ENCODE data around the gene KDSR.

KDSR gene

DNA sequence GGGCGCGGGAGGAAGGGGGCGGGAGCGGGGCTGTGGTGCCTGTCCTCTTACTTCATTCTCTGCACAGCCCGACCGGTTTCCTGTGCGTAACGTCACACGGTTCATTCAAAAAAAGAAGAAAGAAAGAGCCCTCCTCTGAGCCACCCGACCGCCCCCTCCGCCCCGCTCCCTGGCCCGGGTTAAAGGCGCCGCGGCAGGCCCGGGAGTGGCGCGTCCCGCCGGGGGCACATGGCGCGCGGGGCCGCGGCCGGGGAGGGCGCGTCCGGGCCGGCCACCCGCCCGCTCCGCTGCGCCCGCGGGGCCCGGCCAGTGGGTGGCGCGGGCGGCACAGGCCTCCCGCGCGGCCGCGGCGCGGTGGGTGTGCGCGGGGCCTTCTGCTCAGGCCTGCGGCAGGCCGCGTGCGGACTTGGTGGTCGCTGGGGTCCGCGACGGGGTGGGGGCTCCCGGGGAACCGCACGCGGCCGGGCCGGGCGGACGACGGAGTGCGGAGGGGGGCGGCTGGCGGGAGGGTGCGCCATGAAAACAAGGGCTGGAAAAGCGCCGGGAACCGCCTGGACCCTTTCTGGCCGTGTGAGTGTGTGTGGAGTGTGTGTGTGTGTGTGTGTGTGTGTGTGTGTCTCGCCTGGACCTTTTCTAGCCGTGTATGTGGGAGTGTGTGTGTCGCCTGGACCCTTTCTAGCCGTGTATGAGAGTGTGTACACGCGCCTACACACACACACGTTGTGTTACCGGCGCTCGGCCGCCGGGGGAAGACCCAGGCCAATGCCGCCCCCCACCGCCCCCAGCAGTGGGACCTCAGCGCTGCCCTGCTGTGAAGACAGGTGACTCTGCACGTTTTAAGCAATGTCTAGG, 46.7 kb downstream of the KDSR start:
- DNase-seq, result peak; percentile 92

DNA sequence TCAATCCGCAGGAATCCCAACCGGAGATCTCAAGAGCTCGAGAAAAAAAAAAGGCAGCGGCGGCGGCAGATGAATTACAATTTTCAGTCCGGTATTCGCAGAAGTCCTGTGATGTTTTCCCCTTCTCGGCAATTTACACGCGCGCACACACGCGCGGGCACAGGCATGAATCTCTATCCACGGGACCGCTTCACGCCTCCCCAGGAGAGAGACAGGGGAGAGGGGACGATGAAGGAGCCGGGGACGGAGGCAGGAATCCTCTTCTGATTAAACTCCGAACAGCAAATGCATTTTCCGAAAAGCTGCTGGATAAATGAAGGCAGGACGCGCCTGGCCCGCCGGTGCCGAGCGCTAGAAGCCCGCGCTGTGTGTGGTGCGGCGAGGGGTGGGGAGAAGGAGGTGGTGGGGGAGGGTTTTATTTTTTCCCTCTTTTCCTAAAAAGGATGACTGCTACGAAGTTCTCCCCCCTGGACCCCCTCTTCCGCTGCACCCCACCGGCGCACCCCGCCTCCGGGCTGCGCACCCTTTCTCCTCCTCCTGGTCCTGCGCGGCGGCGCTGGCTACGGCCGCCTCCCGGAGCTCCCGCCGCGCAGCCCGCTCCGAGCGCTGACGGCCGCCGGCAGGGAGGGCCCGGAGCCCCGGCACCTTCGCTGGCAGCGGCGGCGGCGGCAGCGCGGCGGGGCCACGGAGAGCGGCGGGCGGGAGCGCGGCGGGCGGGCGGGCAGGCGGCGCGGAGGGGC, 47.5 kb downstream of the KDSR start, which contains the start of gene BCL2:
BCL2 (minus strand) TSS at position 387 of the 740 bp plus-strand sequence.
- DNase-seq, result peak; percentile 82

DNA sequence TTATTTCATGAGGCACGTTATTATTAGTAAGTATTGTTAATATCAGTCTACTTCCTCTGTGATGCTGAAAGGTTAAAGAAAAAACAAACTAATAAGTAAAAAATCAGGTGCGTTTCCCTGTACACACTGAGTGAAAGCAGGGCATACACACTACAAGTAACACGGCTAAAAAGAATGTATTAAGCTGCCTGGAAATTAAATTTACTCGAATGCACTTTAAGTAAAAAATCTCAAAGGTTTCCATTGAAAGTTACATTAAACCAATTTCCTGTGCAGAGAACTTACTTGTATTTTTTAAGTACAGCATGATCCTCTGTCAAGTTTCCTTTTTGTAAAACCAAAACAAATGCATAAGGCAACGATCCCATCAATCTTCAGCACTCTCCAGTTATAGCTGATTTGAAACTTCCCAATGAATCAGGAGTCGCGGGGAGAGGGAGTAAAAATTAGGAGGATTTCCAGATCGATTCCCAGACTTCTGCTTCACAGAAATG, 48.1 kb downstream of the KDSR start:
- DNase-seq, result no peak

DNA sequence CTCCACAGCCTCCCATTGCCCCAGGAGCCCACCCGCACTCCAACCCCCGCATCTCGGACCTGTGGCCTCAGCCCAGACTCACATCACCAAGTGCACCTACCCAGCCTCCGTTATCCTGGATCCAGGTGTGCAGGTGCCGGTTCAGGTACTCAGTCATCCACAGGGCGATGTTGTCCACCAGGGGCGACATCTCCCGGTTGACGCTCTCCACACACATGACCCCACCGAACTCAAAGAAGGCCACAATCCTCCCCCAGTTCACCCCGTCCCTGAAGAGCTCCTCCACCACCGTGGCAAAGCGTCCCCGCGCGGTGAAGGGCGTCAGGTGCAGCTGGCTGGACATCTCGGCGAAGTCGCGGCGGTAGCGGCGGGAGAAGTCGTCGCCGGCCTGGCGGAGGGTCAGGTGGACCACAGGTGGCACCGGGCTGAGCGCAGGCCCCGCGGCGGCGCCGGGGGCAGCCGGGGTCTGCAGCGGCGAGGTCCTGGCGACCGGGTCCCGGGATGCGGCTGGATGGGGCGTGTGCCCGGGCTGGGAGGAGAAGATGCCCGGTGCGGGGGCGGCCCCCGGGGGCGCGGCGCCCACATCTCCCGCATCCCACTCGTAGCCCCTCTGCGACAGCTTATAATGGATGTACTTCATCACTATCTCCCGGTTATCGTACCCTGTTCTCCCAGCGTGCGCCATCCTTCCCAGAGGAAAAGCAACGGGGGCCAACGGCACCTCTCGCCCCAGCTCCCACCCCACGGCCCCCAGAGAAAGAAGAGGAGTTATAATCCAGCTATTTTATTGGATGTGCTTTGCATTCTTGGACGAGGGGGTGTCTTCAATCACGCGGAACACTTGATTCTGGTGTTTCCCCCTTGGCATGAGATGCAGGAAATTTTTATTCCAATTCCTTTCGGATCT, 48.8 kb downstream of the KDSR start:
- peak; percentile 65 for DNase-seq

DNA sequence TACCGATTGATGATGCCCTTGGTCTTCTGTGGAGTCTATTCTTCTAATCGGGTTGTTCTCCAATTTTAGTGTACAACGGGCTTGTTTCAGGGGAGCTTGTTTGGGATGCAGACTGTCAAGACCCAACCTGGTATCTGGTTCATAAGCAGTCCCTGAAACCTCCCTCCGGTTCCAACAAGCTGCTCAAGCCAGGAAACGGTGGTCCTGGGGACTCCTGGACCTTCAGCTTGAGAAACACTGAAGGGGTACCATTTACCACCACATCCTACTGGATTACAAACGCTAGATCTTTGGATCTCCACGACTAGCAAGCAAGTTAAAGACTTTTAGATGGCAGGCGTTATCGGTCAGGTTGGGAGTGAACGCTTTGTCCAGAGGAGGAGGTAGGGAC, 49.5 kb downstream of the KDSR start:
- no peak for DNase-seq

DNA sequence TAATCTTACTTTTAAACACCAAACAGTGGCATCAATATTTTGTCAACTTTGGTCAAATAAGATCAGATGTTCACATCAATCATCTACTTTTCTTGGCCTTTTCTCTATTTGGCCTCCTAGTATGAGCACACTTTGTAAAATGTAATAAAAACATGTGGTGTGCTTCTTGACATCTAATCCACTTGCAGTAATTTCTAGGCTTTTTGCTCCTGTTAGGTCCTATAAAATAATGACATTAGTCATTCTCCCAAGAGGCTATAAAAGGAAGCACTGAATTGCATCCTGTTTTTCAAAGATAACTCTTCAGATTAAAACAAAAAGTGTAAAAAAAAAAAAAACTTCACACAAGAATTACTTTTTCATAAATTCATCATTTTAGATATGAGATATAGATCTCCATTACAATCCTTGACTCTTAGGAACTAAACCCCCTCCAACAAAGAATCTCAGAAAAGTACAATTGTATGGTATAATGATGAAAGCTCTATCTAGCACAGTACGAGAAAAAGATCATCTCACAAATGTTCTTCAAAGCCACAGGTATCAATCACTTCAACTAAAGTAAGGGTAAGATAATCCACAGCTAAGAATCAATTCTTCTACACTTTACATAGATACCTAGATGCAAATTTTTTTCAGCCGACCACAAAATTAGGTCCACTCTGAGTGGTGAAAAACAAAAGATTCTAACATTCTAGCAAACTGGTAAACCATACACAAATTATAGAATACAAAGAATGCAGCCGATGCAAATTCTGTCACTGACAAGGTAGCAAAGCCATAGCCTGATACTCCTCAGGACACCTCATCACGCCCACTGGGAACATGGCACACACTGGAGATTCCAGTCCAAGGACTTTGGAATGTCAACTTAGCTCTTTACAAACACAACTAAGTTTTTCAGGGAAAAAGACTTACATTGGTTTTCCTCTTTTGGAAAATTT, 50.1 kb downstream of the KDSR start:
- no peak for DNase-seq

DNA sequence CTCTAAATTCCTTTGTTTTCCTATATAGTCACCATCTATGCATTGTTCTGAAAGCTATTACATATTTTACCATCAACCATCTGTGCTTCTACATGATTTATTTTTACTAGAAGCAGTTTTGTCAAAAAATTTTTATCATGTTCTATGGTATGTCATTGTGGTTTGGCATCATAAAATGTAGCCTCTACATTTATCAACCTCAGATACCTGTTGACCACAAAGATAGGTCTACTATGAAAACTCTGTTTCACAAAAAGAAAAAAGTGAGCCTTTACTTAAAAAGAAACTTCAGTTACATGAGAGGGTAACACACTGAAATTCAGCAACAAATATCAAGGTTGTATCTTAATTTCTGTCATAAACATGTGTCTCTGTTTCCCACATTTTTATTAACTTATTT, 51.1 kb downstream of the KDSR start:
- DNase-seq, result no peak

DNA sequence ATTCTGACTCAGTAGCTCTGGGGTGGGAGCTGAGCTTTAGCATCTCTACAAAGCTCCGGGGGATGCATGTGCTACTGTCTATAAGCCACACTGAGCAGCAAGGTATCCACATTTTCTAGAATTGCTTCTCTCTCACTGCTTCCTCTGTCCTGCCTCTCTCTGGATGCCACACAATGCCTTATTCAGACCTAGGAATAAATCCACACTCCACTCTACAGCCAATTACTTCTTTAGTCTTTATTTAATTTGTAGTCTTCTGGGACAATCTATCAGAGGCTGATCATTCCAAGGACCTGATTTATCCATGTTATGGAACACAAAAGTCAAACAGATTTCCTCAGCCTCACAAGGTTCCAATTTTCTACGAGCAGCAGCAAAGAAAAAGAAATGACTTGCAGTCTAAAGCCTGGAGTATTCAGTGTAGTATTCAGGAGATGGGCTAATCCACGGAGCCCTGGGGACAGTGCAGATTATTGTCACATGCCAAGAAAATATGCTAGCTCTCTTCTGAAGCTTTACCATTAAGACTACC, 51.8 kb downstream of the KDSR start:
- no peak for DNase-seq

DNA sequence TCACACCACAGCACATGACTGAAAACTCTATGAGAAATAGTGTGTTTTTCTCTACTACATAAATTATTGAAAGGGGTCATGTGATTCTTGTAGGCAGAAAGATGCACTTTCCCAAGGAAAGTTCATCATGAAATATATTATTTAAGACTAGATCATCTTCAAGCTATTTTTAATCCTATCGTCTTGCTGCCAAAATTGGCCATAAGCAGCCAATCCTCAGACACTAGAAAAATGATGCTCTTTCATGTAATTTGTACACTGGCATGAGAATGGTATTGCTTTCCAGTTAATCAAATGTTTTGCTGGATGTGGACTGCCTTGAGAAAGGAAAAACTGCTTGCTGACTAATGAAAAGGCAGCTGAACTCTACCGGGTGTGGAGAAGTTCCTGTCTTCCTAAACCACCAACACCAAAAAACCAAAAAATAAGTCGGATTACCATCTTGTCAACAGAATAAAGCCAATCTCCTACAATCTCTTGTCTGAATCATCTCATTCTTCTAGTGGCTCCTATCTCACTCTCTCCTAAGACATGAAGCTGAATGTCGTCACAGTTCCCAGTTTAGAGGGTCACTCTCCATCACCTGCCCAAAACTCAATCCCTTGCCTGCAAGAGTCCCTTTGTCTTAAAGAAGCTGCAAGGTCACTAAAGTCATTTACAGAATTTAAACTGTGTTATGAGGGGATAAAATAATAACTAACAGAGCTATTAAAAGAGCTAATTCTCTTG, 52.8 kb downstream of the KDSR start:
- no peak for DNase-seq

DNA sequence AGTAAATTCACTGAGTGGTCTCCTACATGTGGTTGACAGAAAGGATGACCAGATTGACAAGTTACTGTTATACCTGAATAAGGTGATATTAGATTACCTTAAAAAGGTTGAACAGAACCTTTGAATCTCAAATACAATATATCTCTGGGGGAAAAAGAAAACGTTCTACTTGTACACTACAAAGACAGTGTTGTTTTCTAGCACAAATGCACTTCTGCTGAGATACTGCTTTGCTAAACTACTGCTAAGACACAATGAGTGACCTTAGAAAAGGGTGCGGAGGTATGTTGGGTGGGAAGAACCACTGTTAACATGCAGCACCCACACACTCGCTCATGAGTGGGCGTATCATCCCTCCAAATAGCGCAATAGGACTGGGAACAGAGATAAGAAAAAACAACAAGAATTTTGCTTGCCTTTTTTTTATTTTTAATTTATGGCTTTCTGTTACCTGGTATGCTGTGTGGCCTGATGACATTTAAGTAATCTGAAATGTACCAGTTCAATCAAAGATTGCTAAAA, 53.5 kb downstream of the KDSR start:
- DNase-seq, result no peak

DNA sequence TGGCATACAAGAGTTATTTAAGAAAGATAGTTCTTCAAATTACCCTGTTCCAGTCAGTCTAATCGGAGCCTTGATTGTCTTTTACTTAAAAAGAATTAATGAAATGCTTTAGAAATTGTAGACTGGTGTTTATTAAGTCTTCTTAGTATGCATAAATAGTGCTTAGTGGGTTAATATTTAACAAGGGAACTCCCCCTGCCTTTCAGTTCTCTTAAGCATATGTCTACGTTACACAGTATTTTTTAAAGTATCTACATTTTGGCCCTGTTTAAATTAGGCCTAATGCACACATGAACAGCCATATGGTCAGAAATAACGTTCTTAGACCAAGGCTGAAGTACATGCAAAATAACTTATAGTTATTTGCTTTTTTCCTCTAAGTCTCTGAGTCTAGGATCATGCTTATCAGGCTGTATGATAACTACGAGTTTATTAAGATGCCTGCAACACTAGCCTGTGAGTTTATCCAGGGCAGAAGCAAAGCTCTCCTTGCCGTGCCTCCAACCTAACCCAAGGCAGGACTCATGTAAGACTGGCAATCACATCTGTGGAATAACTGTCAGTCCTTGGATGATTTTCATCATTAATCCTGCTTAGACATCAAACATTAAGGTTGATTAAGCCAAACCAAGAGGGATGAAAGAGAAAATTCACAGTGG, 54.1 kb downstream of the KDSR start:
- no peak for DNase-seq

DNA sequence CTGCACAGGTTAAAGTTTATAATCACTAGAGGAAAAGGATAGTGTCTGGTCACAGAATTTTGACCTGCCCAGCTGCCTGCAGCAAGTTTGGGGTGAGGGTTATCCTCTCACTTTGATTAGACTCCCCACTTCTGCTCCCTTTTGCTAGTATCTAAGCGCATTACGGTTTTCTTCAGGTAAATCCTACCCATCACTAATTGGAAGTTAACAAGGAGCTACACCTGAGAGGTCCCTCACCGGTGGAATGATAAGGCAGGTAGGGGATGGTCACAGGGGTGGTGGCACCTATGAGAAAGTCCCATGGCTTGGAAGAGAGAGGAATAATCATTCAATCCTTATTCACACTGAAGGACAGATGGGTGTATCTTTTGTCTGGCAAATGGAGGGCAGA, 55.0 kb downstream of the KDSR start:
- DNase-seq, result no peak

DNA sequence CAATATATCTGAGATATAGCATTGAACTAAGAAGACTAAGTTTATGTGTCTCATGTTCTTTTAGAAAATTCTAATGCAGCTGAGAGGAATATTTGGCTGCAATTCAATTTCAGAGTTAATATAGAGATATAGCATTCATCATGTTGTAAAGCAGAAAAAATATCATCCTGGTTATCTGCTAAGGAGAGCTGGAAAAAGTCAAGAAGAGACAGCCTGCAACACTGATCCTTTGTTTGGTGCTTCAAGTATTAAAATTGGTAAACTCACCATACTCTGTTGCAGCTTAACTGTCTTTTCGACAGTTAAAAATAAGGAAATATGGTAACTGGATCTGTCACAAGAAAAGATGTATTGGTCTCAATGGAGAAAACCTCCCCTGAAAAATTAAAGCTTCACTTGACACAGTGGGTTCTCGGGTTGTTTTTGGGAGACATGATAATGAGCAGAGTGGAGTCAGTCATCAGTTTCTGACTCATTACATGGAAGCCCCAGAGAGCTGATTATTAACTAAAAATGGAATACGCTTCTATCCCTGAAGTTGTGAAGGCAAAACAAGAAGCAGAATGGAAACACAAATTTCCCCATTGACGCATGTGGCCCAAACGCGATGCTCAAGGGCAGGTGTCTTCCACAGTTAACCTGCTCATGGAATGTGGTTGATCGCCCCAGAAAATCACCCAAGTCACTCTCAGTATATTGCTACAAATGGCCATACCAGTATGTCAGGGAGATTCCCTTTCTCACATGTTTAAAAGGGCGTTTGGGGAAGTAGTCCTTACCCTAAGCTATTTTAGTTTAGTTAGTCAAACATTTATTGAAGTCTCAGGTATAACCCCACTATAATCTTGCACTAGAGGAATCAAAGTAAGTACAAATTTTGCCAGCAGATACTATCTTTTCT, 55.6 kb downstream of the KDSR start:
- no peak for DNase-seq

DNA sequence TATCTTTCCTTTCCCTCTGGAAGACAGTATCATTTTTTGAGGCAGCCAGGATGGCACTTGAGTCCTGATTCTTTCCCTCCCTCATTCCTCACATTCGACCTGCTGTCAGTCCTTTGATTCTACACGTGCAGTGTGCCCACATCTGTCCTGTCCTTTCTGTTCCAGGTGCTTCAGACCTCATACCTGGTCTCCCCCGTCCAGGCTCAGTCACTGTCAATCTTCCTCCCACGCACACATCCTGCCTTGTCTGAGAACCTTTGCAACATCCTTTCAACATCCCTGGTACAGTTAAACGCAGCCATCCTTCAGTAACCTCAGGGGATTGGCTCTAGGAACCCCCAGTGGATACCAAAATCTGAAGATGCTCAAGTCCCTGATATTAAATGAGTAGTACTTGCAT, 57.6 kb downstream of the KDSR start:
- no peak for DNase-seq

DNA sequence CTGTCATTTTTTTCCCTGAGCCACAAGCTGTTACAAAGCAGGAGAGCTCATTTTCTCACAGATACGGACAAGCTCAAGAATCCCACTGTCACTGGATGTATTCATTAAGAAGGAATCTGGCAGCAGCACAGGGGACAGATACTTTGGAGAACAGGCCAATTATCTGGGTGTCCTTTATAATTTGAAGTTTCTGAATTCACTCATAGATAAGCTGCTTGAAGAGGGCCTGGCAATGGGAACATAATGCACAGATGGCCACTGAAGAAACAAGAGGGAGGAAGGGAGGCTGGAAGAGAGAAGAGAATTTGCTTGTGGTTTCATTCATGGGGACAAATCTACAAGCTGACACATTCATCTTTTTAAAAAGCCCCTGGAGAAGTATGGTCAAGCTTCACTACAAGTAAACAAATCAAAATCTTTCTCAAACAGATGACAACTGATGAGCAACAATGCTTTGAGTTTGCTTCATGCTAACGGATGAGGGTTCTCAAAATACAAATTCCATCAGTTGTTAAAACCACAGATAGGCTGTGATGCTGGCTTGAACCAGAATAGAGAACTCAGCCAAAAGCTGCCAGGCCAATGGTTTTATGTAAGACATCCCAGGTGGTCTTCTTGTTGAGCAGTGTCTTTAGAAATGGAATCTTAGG, 59.3 kb downstream of the KDSR start:
- DNase-seq, result no peak

DNA sequence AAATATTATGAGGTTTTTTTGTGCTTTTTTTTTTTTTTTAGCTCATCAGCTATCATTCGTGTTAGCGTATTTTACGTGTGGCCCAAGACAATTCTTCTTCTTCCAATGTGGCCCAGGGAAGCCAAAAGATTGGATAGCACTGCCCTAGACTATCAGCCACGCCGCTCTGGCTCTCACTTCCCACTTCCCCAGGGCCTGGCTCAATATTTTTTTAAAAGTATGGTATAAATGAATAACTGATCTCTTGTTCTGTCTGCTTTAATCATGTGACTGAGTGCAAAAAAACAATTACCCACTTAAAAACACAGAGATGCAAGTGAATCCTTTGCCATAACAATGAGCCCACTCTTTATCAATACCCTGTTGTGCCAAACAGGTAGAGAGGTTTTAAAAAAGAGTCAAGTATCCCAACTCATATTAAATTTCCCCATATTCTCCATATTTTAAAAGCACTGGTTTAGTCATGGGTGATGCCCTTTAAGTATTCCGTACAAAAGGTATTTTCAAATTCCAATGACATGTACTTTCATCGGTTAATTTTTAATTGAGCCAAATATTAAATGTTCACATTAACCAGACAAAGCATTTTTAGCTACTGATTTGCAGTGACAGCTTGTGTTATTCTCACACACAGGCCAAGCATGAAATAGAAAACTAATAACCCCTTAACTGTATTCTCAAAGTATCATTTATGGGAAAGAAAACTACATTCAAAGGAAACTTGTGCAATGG, 60.0 kb downstream of the KDSR start:
- DNase-seq, result no peak

DNA sequence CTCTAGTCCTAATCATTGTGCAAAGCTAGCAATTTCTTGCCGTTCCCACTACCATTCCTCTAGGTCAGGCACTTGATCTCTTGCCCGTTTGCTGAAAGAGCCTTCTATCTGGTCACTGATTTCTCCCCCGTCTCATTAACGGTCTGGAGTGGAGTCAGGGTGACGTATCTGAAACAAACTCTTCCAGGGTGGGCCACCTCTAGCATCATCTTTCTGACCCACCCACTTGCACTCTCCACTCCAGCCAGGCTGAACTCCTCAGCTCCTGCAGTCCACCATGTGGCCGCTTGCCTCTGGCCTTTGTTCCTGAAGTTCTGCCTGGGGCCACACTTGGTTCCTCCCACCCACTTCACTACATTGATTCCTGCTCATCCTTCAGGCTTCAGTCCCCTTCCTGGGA, 60.8 kb downstream of the KDSR start:
- DNase-seq, result no peak

DNA sequence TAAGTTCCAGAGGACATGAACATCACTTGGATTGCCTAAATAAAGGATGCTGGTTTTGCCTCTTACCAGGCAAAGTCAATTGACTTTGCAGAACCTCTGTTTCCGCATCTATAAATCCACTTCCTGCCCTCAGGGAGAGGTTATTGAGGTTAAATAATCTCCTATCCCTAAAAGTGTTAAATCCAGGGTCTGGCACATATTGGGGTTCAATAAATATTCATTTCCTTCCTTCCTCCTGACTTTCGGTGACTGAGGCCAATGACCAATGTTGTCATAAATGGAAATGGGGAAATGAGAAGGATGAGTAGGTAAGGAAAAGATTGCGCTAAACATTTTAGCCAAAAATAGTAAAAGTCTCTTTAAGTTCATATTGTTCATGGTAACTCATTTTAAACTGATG, 63.5 kb downstream of the KDSR start:
- DNase-seq, result no peak
